CD1c-positive myeloid dendritic cell (primary cell): ENCODE measurements around the gene SEC16B.

ENCODE experiments used
- DNase-seq: peaks from one replicate; pipeline ENCODE4 v3.0.0-alpha.2; 2016; ENCODE audit errors: extremely low spot score

Gene SEC16B

GRCh38 chr1:177912991-177913390, 56.9 kb downstream of the SEC16B start:
- DNase-seq, result no peak

- no peak for DNase-seq
Measured at GRCh38 chr1:177909416-177909815, 60.4 kb downstream of the SEC16B start.

- DNase-seq, result no peak
Measured at GRCh38 chr1:177907000-177907399, 62.9 kb downstream of the SEC16B start.

- no peak for DNase-seq
Measured at GRCh38 chr1:177905686-177906085, 64.2 kb downstream of the SEC16B start.

- DNase-seq, result no peak
Measured at GRCh38 chr1:177902266-177902665, 67.6 kb downstream of the SEC16B start.

- DNase-seq, result no peak
Measured at GRCh38 chr1:177897998-177898654, 71.7 kb downstream of the SEC16B start.

- DNase-seq, result no peak
Measured at GRCh38 chr1:177897281-177897997, 72.4 kb downstream of the SEC16B start.
